Measurements from ENCODE around the gene ZDBF2.

Gene ZDBF2

DNA sequence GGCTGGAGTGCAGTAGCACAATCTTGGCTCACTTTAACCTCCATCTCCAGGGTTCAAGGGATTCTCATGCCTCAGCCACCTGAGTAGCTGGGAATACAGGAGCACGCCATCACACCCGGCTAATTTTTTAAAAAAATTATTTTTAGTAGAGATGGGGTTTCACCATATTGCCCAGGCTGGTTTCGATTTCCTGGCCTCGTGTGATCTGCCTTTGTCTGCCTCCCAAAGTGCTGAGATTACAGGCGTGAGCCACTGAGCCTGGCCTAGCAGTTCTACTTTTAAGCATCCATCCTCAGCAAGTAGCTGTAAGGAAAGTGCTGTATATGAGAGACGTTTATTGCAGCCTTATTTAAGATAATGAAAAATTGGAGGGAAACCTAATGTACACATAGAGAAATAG, 79.7 kb downstream of the ZDBF2 start:
- no peak for TF ChIP-seq SIN3A (IDR thresholded peaks at IDR 0.05; ENCODE audit: borderline replicate concordance, insufficient read depth, low read length)
- TF ChIP-seq POLR2AphosphoS5 (IDR thresholded peaks at IDR 0.05; ENCODE audit: low read depth, low read length) = no peak
- TF ChIP-seq, protein P1, sequence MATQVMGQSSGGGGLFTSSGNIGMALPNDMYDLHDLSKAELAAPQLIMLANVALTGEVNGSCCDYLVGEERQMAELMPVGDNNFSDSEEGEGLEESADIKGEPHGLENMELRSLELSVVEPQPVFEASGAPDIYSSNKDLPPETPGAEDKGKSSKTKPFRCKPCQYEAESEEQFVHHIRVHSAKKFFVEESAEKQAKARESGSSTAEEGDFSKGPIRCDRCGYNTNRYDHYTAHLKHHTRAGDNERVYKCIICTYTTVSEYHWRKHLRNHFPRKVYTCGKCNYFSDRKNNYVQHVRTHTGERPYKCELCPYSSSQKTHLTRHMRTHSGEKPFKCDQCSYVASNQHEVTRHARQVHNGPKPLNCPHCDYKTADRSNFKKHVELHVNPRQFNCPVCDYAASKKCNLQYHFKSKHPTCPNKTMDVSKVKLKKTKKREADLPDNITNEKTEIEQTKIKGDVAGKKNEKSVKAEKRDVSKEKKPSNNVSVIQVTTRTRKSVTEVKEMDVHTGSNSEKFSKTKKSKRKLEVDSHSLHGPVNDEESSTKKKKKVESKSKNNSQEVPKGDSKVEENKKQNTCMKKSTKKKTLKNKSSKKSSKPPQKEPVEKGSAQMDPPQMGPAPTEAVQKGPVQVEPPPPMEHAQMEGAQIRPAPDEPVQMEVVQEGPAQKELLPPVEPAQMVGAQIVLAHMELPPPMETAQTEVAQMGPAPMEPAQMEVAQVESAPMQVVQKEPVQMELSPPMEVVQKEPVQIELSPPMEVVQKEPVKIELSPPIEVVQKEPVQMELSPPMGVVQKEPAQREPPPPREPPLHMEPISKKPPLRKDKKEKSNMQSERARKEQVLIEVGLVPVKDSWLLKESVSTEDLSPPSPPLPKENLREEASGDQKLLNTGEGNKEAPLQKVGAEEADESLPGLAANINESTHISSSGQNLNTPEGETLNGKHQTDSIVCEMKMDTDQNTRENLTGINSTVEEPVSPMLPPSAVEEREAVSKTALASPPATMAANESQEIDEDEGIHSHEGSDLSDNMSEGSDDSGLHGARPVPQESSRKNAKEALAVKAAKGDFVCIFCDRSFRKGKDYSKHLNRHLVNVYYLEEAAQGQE (IDR thresholded peaks at IDR 0.05; ENCODE audit: insufficient read depth in 1 of 2, low read depth in 2 of 2, low read length in 2 of 2) = no peak
- no peak for TF ChIP-seq TAF1 (IDR thresholded peaks at IDR 0.05; ENCODE audit: borderline replicate concordance, insufficient read depth, low read length)
- no peak for TF ChIP-seq FOXP2 (optimal IDR thresholded peaks at IDR 0.05; ENCODE audit: borderline replicate concordance, extremely low read depth, extremely low read length, insufficient read depth)

DNA sequence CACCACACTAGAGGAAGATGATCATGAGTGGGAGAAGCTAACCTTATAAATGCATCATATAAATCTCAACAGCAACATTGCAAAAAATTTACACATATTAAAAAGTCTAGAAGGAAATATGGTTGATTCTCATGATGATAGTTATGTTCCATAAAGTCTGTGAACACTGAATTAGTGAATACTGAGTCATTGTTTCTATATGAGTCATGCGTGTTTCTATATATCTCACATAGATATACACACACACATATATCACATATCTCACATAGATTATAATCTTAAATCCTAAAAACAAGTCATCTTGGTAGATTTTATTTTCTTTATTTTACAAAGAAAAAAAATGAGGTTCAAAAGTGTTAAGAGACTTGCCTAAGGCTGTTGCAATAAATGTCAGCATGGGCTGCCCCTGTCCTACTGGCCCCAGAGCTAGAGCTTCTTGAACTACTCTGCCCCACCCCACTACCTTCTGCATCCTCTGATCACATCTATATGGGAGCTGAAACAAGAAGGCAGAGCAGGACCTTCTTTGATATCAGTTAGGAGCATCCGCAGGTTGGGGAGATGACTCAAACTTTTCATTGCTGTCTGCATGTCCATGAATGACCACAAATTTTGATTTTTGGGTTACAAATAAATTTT, 87.1 kb downstream of the ZDBF2 start:
- no peak for TF ChIP-seq FOXP2 (optimal IDR thresholded peaks at IDR 0.05; ENCODE audit: borderline replicate concordance, extremely low read depth, extremely low read length, insufficient read depth)
- no peak for TF ChIP-seq POLR2AphosphoS5 (IDR thresholded peaks at IDR 0.05; ENCODE audit: low read depth, low read length)
- no peak for TF ChIP-seq TAF1 (IDR thresholded peaks at IDR 0.05; ENCODE audit: borderline replicate concordance, insufficient read depth, low read length)
- TF ChIP-seq SIN3A (IDR thresholded peaks at IDR 0.05; ENCODE audit: borderline replicate concordance, insufficient read depth, low read length) = no peak
- TF ChIP-seq, protein P1 (IDR thresholded peaks at IDR 0.05; ENCODE audit: insufficient read depth in 1 of 2, low read depth in 2 of 2, low read length in 2 of 2) = no peak

Data from PFSK-1 (cell line).